ENCODE measurements around the gene KRI1. TPM values are rescaled to one million over a fixed set of nuclear protein-coding genes. Genes with fewer than 3 reads are reported as not detected.
A peak's percentile ranks its signal among the peaks of the same experiment; 100 is the strongest.
"Not testable (repeated sequence)": the region's sequence is repeated elsewhere in the genome, so short reads cannot be mapped to it uniquely, and the experiment has no call there.

KRI1 gene
- polyA plus RNA-seq, 3 donors, result 3.9 to 21.0 (median 6.1) TPM

GRCh38 chr19:10551698-10552301 is 14.0 kb downstream of the KRI1 start:
- Mint-ChIP-seq H3K27me3 (ENCODE audit: low read depth in 3 of 3) (no peaks in the 10 kb centered on the region), H3K27ac (peak overlapping the region in 2 of 7 donors; percentile 6 to 16), H3K4me1 (peaks cover 15% of the 10 kb centered on the region), H3K36me3 (peaks cover 67 to 91% of the 10 kb centered on the region in 2 donors), H3K4me3 (no peak overlapping the region), H3K9me3 (peaks cover 0 to 8% (median 1%) of the 10 kb centered on the region in 7 donors)
- peaks cover 55% of the 10 kb centered on the region for H4K20me1 ChIP-seq (ENCODE audit: insufficient read depth, low read length)
- H3K9ac ChIP-seq (ENCODE audit: insufficient read depth, low read length, poor library complexity, severe bottlenecking), result no peak overlapping the region
- no peak for TF ChIP-seq CTCF (IDR thresholded peaks at IDR 0.05)
- H3K4me1 ChIP-seq (ENCODE audit: control insufficient read depth in 1 of 2, insufficient read depth in 2 of 2, low read length in 2 of 2), result peaks cover 5 to 6% of the 10 kb centered on the region in 2 donors
- H3K4me3 ChIP-seq (replicated peaks in 1 of 3; ENCODE audit: low read depth in 2 of 3, low read length in 3 of 3), result no peak overlapping the region
- H3K27me3 ChIP-seq (ENCODE audit: control insufficient read depth in 2 of 2, insufficient read depth in 2 of 2, low read length in 2 of 2), result no peaks in the 10 kb centered on the region
- WGBS (ENCODE audit: insufficient coverage), result 47% methylated on average over 5 of the region's 12 CpGs
- peaks cover 10% of the 10 kb centered on the region for H3K79me2 ChIP-seq (ENCODE audit: insufficient read depth, low read length)
- H2AFZ ChIP-seq (ENCODE audit: insufficient read depth, low read depth, low read length, poor library complexity, severe bottlenecking), result no peak overlapping the region
- no peak for DNase-seq
- peaks cover 71 to 93% of the 10 kb centered on the region in 2 donors for H3K36me3 ChIP-seq (replicated peaks in 1 of 2; ENCODE audit: control insufficient read depth in 1 of 2, insufficient read depth in 2 of 2, low read length in 2 of 2)
- H3K9me3 ChIP-seq (replicated peaks in 1 of 2; ENCODE audit: control insufficient read depth in 1 of 2, insufficient read depth in 1 of 2, low read length in 2 of 2), result peaks cover 0 to 4% of the 10 kb centered on the region in 2 donors
- intact Hi-C loops (cut with micrococcal nuclease), result no loop called here
- no peak overlapping the region for H3K4me2 ChIP-seq (replicated peaks; ENCODE audit: extremely low read depth, low read length, poor library complexity, severe bottlenecking)
- H3K27ac ChIP-seq (ENCODE audit: low read depth in 1 of 2, low read length in 2 of 2), result no peak overlapping the region

- H3K27ac ChIP-seq (ENCODE audit: low read depth in 1 of 2, low read length in 2 of 2); H3K4me3 ChIP-seq (replicated peaks in 1 of 3; ENCODE audit: low read depth in 2 of 3, low read length in 3 of 3); H3K4me2 ChIP-seq (replicated peaks; ENCODE audit: extremely low read depth, low read length, poor library complexity, severe bottlenecking); H3K4me1 ChIP-seq (ENCODE audit: control insufficient read depth in 1 of 2, insufficient read depth in 2 of 2, low read length in 2 of 2); H2AFZ ChIP-seq (ENCODE audit: insufficient read depth, low read depth, low read length, poor library complexity, severe bottlenecking); intact Hi-C loops (cut with micrococcal nuclease); H3K27me3 ChIP-seq (ENCODE audit: control insufficient read depth in 2 of 2, insufficient read depth in 2 of 2, low read length in 2 of 2); H3K4me3 Mint-ChIP-seq; DNase-seq; H3K9ac ChIP-seq (ENCODE audit: insufficient read depth, low read length, poor library complexity, severe bottlenecking); H3K9me3 Mint-ChIP-seq; H3K9me3 ChIP-seq (replicated peaks in 1 of 2; ENCODE audit: control insufficient read depth in 1 of 2, insufficient read depth in 1 of 2, low read length in 2 of 2); H3K27me3 Mint-ChIP-seq (ENCODE audit: low read depth in 3 of 3): not testable (repeated sequence)
- Mint-ChIP-seq H3K36me3 (peaks cover 66 to 87% of the 10 kb centered on the region in 2 donors), H3K4me1 (peaks cover 11% of the 10 kb centered on the region), H3K27ac (peak overlapping the region in 2 of 7 donors; percentile 14 to 58)
- whole genome bisulfite sequencing (ENCODE audit: insufficient coverage), result 100% methylated on average over 2 of the region's 9 CpGs
- peaks cover 56% of the 10 kb centered on the region for H4K20me1 ChIP-seq (ENCODE audit: insufficient read depth, low read length)
- H3K36me3 ChIP-seq (replicated peaks in 1 of 2; ENCODE audit: control insufficient read depth in 1 of 2, insufficient read depth in 2 of 2, low read length in 2 of 2), result peaks cover 72 to 91% of the 10 kb centered on the region in 2 donors
- H3K79me2 ChIP-seq (ENCODE audit: insufficient read depth, low read length), result peaks cover 14% of the 10 kb centered on the region
These were observed 14.8 kb downstream of the KRI1 start for GRCh38 chr19:10551006-10551405.

All from CD14-positive monocyte (primary cell).